ENCODE data around the gene HOGA1.
"Not testable (repeated sequence)": the region's sequence is repeated elsewhere in the genome, so short reads cannot be mapped to it uniquely, and the experiment has no call there.

HOGA1 gene

GRCh38 chr10:97555541-97555940 is 28.6 kb upstream of the HOGA1 start:
- DNase-seq (ENCODE audit: low read depth): not testable (repeated sequence)

GRCh38 chr10:97560731-97561381 is 23.3 kb upstream of the HOGA1 start:
- DNase-seq (ENCODE audit: low read depth): not testable (repeated sequence)

GRCh38 chr10:97561386-97562077 is 22.7 kb upstream of the HOGA1 start:
- DNase-seq (ENCODE audit: low read depth): not testable (repeated sequence)

- not testable (repeated sequence) for DNase-seq (ENCODE audit: low read depth)
These were observed 21.9 kb upstream of the HOGA1 start for GRCh38 chr10:97562329-97562728.

GRCh38 chr10:97563337-97563736 is 20.9 kb upstream of the HOGA1 start:
- no peak for DNase-seq (ENCODE audit: low read depth)

- DNase-seq (ENCODE audit: low read depth): no peak
These were observed 19.4 kb upstream of the HOGA1 start for GRCh38 chr10:97564776-97565175.

GRCh38 chr10:97566336-97566996 is 17.7 kb upstream of the HOGA1 start:
- DNase-seq (ENCODE audit: low read depth): no peak

GRCh38 chr10:97567891-97568290 is 16.3 kb upstream of the HOGA1 start:
- DNase-seq (ENCODE audit: low read depth): no peak

- DNase-seq (ENCODE audit: low read depth): no peak
These were observed 13.9 kb upstream of the HOGA1 start for GRCh38 chr10:97570146-97570788.

- no peak for DNase-seq (ENCODE audit: low read depth)
These were observed 13.3 kb upstream of the HOGA1 start for GRCh38 chr10:97570789-97571471.

- no peak for DNase-seq (ENCODE audit: low read depth)
These were observed 12.6 kb upstream of the HOGA1 start for GRCh38 chr10:97571622-97572021.

GRCh38 chr10:97572214-97572989 is 11.8 kb upstream of the HOGA1 start, which contains the start of gene ANKRD2:
ANKRD2 (plus strand) TSS chr10:97572779; CDS start chr10:97572789, 10 bp downstream.
- DNase-seq (ENCODE audit: low read depth): peak; percentile 13

- DNase-seq (ENCODE audit: low read depth): no peak
These were observed 11.2 kb upstream of the HOGA1 start for GRCh38 chr10:97573021-97573420.

- no peak for DNase-seq (ENCODE audit: low read depth)
These were observed 10.5 kb upstream of the HOGA1 start for GRCh38 chr10:97573672-97574071.

GRCh38 chr10:97574374-97575126 is 9.6 kb upstream of the HOGA1 start:
- DNase-seq (ENCODE audit: low read depth): no peak

GRCh38 chr10:97575127-97575668 is 9.0 kb upstream of the HOGA1 start:
- DNase-seq (ENCODE audit: low read depth): no peak

- not testable (repeated sequence) for DNase-seq (ENCODE audit: low read depth)
These were observed 7.7 kb upstream of the HOGA1 start for GRCh38 chr10:97576487-97576886.

- DNase-seq (ENCODE audit: low read depth): no peak
These were observed 6.5 kb upstream of the HOGA1 start for GRCh38 chr10:97577701-97578100.

GRCh38 chr10:97578171-97578844 is 5.9 kb upstream of the HOGA1 start:
- no peak for DNase-seq (ENCODE audit: low read depth)

Data from activated T-helper 9 cell treated with anti-CD3 and anti-CD28 coated beads, Interleukin-2, amount 50 U/mL, for 16 hours (primary cell).